Activated naive CD4-positive, alpha-beta T cell treated with anti-CD3 and anti-CD28 coated beads, Interleukin-2, amount 50 U/mL, for 16 hours (primary cell): ENCODE measurements around the gene SIPA1L2.

ENCODE experiments used
- DNase-seq: peaks from one replicate; pipeline ENCODE4 v3.0.0-alpha.2; 2020

Gene SIPA1L2

DNA sequence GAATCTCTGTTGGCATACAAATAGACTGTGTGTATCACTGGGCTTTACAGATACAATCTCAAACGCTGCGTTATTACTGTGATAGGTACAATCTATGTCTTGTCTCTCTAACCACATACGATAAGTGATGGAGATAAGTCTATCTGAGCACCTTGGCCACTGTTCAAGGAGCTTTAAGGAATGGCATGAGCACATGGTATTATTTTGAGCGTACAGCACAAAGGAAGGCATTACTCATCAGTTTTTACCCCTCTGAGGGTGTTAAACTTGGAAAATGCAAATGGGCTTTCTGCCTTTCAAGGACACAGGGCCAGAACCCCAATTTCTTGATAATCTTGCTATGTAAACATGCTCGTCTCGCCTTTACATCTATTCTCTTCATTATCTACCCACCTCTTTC lies 11.6 kb upstream of the SIPA1L2 start:
- DNase-seq = no peak

DNA sequence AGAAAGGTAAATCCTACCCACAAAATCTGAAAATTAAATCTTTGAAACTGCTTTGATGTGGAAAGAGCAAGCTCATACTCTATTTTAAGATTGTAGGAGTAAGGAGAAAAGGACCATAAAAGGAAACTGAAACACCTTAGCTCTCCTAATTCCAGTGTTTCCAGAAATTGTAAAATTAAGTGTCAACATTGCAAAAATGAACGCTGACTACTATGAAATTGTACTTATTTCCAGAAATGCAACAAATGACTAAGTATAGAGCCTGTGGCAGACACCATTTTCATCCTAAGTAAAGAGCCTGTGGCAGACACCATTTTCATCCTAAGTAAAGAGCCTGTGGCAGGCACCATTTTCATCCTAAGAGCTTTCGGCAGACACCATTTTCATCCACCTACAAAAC lies 6.9 kb upstream of the SIPA1L2 start:
- DNase-seq = no peak

DNA sequence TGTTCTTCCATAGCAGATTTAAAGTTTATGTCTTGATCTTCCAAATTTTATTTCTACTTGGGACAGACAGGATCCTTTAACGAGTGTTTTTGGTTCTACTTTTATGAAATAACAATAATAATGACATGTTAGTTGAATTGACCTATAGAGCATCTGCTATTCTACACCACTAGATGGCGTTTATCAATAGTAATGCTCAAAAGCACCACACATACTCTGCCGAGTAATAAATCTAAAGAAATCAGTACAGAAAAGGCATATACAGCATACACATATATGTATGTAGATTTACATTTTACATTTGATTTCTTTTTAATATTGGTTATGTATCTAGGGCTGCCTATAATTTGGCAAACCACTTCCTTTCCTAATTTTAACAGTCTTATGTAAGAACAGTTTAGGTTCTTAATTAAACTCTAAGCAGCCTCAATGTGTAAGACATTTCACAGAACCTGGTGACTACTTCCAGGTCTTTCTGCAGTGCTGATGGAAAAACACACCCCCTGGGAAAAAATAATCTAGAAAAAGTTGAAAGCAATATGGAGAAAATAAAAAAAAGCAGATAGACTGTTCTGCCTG lies 5.9 kb upstream of the SIPA1L2 start:
- DNase-seq = no peak

DNA sequence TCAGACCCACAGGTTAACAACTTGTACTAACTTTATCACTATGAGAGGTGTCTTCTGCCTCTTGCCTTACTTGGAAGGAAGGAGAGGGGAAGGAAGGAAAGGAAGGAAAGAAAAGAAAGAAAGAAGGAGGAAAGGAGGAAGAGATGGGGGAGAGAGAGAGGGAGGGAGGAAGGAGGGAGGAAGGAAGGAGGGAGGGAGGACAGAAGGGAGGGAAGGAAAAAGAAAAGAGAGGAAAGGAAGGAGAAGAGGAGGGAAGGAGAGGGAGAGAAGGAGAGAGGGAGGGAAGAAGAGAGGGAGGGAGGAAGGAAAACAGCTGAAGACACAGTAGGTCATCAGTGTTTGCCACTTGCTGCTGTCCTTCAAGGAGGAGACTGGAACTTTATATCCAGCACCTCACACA lies 5.3 kb upstream of the SIPA1L2 start:
- no peak for DNase-seq

DNA sequence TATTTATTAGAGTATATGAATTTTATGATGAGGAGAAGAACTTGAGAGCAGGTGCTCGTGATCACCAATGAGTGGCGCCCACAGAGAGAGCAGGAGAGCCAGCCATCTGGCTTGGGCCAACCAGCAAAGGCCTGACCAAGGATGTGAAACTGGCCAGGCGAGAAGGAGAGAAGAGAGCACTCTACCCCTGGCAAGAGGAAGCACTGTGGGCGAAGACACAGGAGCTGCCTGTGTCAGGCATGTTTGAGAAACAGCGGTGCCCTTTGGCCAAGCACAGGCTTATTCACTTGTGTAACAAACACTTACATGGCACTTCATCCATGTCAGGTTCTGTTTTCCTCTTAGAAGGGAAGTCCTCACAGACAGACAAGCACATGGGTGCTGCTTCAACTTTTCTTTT lies 4.2 kb upstream of the SIPA1L2 start:
- no peak for DNase-seq

DNA sequence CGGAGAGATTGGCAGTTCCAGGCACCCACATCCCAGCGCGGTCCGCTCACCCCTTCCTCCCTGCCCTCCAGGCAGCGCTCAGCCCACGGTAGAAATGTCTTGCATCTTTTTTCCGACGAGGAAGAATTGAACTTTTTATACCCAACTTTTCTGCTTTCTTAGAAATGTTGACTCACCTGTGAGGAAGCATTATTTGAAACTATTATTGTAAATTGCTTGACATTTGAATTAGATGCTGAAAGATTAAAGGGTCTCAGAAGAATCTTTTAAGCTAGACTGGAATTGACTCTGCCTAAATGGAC lies 912 bp upstream of the SIPA1L2 start:
- no peak for DNase-seq

DNA sequence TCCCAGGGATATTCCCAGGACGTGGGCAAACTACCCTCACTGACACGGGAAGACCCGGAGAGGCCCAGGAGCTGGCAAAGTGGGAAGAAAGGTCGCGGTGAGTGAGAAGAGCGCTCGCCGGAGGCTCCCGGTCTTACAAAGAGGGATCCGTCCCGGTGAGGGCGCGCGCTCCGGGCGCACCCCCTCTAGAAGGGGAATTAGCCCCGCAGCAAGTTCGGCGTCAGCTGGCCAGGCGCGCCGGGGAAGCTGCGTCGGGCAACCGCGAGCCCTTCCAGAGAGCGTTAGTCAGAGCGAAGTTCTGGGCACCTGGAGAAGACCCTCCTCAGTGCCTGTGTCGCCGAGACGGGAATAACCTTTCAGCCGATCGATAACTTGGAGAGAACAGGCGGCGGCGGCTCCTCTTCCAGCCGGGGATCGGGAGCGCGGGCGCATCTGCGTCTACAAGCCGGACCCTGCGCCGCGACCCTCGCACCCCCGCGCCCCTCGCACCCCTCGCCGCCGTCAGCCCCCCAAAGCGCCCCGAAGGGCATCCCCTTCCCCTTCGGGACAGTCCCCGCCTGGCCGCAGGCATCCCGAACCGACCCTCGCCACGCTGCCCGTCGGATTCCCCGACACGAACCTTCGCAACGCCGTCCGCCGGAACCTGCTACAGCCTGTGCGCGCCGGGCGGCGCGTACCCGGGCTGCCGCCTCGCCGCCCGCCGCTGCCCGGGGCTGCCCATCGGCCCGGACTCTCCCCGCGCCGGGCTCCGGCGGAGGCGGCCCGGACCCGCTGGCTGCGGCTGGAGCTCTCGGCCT lies 485 bp downstream of the SIPA1L2 start:
- DNase-seq = peak; percentile 20

DNA sequence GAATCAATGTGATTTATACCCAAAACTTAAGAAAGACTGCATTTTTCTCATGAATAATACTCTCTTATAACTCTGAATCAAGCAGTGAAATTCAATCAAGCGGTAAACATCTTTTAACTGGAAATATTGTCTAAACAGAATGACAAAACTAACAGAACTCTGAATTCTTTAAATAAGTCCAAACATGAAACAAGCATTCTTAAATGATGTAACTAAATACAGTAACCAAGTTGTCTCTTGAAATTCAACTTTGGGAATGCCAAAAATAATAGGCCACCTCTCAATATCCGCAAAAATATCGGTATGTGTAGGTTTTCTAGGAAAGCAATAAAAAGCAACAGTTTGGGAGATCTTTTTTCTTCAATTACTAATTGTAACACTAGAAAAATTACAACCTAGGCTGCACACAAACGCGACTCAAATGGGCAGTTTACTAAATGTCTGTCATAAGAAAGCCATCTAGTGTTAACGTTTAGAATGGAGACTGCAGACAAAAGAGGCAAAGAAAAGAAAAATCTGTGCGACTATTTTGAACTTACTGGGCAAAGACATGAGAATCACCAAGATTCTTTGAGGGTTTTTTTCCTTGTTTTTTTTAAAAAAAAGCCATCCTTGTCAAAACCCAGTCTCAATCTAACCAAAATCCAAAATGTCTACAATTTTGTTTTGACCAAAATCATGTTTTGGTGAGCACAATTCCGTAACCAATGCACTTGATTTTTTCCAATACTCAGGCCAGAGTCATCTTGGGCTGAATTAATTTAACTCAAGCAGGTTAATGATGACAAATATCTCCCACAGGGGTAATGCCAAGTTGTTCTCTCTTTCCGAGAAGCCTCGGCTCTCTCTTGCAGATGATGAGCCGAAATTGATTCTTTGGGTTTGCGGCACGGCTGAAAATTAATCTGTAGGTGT lies 1.3 kb downstream of the SIPA1L2 start:
- no peak for DNase-seq

DNA sequence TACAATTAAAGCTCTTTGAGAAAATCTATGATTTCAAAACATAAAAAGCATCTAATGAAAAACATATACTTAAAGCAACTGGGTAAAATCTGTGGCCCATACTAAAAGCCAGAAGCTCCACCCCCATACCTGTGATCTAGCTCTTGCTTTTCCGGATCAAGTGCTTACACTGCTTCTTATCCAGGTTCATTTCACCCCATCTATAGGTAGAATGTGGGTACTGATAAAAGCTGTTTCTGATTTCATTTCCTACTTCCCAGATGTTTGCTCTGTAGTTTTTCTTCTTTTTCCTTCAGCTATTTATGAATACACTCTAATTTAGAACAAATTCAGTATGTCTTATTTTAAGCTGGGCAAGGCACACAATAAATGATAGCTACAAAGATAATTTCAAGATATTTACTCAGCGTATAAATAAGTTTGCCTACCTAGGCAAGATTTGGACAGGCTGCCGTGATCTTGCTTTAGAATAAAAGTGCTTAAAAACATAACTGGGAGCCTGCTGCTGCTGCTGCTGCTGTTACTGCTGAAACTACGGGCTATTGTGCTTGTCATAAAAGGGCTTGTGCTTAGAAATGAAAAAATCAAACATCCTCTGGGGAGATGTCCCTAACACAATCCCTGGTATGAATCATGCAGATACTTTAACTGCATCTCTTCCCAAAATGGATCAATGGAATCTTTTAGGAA lies 2.1 kb downstream of the SIPA1L2 start:
- no peak for DNase-seq

DNA sequence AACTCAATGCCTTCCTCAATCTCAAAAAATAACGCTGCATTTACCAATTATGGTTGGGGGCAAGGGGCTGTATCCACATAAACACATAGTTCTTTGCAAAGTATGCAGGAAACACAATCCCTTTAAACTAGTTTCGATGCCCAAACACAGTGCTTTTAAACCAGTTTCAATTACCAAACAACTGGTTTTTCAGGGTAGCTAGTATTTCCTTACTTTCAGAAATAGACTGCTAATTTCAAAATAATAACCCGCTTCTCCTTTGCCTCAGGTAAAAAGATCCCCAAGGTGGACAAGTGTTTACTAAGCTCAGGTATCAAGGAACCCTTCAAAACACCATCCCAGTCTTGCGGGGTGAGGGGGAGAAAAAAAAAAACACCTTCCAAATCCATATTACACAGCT lies 2.8 kb downstream of the SIPA1L2 start:
- no peak for DNase-seq

DNA sequence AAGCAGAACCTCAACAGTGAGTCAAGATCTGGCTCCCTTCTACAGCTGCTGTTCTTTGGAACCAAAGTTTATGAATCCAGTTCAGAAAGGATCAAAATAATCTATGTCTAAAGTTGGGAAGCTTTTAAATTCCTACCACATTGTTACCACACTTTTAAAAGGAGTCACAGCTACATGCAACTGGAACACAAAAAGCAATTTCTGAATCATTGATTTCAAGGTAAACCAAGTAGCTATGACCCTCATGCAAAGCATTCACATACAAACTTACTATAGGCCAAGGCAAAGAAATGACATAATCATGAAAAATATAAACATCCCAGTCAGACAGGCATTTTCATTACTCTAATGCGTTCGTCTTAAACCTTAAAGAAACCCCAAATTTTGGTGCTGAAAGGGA lies 3.5 kb downstream of the SIPA1L2 start:
- no peak for DNase-seq

DNA sequence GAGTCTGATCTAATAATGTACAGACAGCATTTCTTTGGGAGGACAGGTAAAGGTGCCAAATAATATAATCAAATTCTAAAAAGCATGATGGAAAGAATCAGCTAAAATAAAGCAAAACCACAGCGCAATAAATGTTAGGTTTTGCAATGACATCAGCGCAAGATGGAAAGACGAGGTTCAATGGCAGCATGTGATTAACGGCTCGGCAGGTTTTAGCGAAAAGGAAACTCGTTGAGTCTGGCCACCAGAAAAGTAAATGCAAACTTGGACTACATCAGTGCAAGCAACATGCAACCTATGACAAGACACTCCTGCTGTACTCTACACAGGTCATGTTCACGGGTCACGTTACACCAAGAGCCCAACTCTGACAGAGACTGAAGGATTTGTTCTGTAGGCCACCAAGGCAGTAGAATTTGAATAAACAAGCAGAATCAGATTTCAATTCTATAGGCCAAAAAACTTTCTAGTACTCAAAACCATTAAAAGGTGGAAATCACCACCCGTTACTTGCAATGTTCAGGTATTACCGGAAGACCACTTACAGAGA lies 4.5 kb downstream of the SIPA1L2 start:
- DNase-seq = no peak

DNA sequence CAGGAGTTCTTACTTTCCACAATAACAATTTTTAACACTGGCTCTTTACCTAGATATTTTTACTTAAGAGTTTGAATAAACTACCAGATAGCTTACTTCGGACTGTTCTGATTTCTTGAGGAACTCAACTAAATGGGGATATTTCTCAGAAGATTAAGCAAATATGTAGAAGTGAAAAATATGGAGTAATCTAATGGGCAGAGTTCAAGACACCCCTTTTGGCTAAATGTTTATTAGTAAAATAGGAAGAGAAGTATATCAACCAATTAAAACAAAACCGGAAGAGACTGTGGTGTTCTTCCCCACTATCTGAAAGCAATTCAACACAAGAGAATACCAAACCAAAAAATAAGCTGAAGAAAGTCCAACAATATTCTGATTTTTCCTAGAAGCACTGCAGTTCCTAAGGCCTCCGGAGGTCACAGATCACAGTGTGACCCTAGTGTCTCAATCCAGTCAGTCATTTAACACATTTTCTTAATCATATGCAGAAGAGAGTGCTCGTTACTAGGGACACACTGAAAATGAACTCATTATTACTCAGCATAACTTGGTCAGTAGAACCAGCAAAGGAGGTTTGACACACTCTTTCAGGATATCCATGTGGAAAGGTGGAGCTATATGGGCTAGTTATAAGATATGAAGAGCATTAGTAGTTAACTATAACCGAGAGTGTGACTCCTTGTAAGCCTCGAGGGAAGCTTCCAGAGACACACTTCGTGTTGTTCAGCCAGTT lies 5.2 kb downstream of the SIPA1L2 start:
- DNase-seq = no peak

DNA sequence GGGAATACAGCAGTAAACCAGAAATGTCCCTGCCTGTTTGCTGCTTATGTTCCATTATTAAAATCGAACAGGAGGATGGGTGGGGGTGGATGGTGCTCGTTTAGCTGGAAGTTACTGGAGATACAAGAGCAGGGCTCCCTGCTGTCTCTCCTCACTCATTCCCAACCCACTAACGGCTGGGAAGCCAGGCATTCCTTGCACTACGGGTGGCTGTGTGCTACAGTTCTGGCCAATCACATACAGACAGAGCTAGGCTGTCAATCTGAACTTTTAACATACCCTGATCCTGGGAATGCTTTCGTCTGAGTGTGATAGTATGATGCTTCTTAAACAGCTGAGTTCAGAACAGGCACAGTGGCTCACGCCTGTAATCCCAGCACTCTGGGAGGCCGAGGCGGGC lies 7.0 kb downstream of the SIPA1L2 start:
- no peak for DNase-seq

DNA sequence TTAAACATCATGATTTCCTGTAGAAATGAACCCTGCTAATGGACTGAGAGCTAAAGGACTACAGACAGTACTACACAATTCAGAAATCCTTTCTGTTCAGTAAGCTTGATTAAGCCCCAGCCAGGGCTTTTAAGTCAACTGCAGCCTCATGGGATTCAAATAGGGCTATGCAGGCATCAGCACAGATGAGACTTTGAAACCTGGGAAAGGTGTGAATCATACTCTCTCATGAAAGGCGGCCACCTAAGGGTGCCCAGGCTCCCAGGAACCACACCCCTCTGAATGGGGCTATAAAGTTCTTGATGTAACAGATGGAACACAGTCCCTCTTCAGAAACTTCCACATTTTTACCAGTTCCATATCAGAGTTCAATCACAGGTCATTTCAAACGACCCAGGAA lies 7.6 kb downstream of the SIPA1L2 start:
- DNase-seq = no peak

DNA sequence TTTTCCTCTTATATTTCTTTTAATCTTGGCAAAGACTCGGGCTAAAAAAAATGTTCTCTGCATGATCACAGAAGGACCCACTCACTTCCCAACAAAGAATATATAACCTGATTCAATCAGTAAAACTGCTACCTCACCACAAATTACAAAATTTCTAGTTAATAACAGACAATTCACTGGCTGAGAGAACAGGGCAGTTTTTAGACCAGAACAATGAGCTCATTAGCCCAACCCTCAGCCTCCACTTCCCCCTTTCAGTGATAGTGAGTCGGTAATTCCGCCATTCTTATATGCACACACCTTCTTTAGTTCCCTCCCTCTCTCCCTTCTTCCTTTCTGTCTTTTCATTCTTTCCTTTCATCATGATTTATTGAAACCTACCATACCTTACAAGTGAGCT lies 8.9 kb downstream of the SIPA1L2 start:
- no peak for DNase-seq

DNA sequence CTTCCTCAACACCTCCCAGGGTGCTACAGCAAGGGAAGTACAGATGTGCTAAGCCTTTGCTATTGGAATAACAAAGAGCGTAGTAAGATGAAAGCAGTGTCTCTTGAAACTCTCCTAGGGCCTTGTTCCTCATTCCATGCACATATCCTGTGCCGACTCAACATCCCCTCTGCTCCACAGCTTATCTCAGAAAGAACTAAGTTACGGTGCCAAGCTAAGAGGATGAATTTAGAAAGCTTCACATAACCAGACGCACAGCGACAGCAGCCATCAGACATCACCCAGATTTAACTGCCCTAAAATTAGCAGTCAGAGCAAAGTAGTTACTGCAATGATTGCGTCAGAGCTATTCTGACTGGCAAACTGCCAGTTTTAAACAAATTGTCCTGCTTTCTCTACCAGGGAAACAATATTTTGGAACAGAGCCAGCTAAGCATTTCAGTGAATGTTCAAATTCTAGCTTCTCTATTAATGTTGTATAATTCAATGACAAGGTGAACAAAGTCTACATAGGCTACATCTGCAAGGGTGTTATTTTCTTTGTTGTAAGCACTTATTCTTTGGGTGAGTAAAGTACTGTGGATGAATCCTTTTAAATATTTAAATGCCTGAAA lies 9.5 kb downstream of the SIPA1L2 start:
- DNase-seq = no peak

DNA sequence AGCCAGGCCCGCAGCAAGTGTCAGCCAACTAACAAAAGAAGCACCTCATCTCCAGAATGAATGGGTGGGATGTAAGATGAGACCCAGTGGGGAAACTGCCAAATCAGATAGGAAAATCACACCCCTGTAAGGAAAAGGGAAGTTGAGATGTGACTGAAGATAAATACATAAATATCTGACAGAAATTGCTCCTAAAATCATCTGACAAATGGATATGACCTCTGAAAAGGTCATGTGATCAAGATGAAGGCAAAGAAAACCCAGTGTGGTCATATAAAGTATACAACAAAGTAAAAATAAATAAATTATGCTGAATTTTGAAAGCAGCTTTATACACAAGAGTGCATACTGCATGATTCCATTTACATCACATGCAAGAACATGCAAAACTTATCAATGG lies 12.7 kb downstream of the SIPA1L2 start:
- no peak for DNase-seq

DNA sequence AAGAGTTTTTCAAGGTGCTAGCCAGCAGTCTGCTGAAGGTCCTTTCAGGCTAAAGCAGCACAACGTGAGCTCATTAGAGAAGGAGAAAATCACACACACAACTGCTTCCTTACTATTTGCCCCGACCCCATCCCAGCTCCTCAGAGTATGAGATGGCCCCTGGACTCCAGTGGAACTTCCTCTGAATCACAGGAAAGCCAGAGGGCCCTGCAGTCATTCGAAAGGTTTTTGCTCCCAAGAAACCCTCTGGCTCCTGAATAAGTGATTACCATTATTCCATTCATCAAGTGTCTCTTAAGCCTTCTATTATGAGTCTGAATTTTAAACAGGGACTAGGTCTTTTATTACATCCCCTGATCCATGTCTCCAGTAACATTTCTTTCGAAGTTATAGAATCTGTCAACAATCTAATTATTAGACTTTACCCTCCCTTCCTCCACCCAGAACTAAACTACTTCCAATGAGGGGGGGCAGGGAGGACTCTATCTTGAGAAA lies 14.6 kb downstream of the SIPA1L2 start:
- DNase-seq = no peak

DNA sequence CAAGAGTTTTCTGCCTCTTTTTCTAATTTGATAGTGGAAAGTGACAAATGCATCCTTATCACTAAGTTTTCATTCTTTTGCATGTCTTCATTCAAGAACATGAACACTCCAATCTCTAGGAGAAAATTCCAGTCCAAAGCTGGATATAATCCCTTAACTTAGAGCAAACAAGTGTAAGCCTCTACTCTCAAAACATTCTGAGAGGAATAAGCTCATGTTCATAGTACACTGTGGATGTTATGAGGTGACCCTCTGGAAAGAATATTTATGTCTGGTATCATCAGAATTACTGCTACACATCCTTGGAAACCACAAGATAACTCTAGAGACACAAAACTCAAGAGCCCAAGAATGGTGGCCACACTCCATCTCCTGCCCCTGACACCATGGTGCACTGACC lies 15.1 kb downstream of the SIPA1L2 start:
- no peak for DNase-seq

DNA sequence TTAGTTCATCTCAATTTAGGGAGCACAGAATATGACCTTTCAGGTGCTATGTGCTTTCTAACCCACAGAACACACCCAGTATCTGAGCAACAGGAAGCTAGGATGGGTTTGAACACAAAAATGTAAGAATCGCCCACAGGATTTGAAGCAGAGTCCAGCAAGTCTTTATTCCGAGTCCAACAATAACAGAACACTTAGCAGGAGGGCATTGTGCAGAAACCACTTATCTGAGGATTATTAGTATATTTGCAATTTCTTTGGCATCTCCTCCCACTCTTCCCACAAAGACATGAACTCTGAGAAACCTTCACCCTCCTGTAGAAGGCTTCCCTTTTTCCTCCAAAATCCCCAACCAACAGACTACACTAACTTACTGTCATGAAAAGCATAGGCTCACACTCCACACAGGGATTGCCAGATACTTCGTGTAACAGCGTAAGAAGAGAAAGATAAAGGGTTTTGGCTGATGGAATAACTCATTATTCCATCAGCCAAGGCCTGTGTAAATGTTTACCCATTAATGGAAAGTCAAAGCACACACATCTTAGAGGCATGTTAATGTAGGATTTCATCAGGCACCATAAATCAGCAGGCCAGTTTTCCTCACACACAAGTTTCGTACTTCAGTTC lies 16.1 kb downstream of the SIPA1L2 start:
- DNase-seq = no peak
